SU-DHL-6 (cell line): ENCODE data around the gene CTU2.
A peak's percentile ranks its signal among the peaks of the same experiment; 100 is the strongest.

ENCODE experiments used
- H2AFZ ChIP-seq: fragments of 200-600 bp; sonication (generic); 2 replicates; pipeline ENCODE4 v1.6.1; 2014; ENCODE audit warnings: low read depth, mild to moderate bottlenecking, moderate library complexity, mixed read lengths, antibody characterized with exemption, low read length; ENCODE audit not compliant: severe bottlenecking
- H3F3A ChIP-seq: fragments of 200-600 bp; shearing (Covaris generic); 2 replicates; pipeline ENCODE4 v1.6.0; 2016; ENCODE audit warnings: antibody characterized with exemption, mild to moderate bottlenecking; ENCODE audit not compliant: insufficient read depth
- H3K27ac ChIP-seq: fragments of 200-600 bp; sonication (generic); 2 replicates; pipeline ENCODE4 v1.5.1; 2016; ENCODE audit warnings: low read depth, mild to moderate bottlenecking, low read length, moderate library complexity, mixed read lengths
- H3K27me3 ChIP-seq: fragments of 200-600 bp; sonication (generic), shearing (Covaris generic); 2 replicates; pipeline ENCODE4 v1.6.0; 2014; ENCODE audit warnings: mild to moderate bottlenecking, low read length
- H3K36me3 ChIP-seq: fragments of 200-600 bp; sonication (generic); 2 replicates; pipeline ENCODE4 v1.6.1; 2014; ENCODE audit warnings: mild to moderate bottlenecking, low read length, mixed read lengths
- H3K4me2 ChIP-seq: fragments of 300-600, 200-600 bp; shearing (Covaris generic), sonication (generic); 2 replicates; pipeline ENCODE4 v1.6.0; 2014; ENCODE audit warnings: low read length, low read depth, mild to moderate bottlenecking; ENCODE audit not compliant: poor library complexity, severe bottlenecking
- H3K4me3 ChIP-seq: fragments of 200-600 bp; sonication (generic); 2 replicates; pipeline ENCODE4 v1.5.1; 2014; ENCODE audit warnings: antibody characterized with exemption, low read length, mild to moderate bottlenecking, mixed read lengths; ENCODE audit not compliant: insufficient read depth, poor library complexity, severe bottlenecking
- H3K79me2 ChIP-seq: fragments of 200-600 bp; sonication (generic); 2 replicates; pipeline ENCODE4 v1.6.1; 2014; ENCODE audit warnings: mild to moderate bottlenecking, low read length, moderate library complexity; ENCODE audit not compliant: insufficient read depth
- H3K9ac ChIP-seq: fragments of 200-600 bp; sonication (generic); 2 replicates; pipeline ENCODE4 v1.7.0; 2014; ENCODE audit warnings: mild to moderate bottlenecking, low read length
- H3K9me2 ChIP-seq: fragments of 200-600 bp; sonication (generic); replicated peaks from 2 replicates; pipeline ENCODE4 v1.6.1; 2014; ENCODE audit warnings: low read length; ENCODE audit not compliant: insufficient read depth
- H3K9me3 ChIP-seq: fragments of 200-600 bp; sonication (generic); 2 replicates; pipeline ENCODE4 v1.6.1; 2014; ENCODE audit warnings: low read length, mixed read lengths; ENCODE audit not compliant: insufficient read depth
- H4K20me1 ChIP-seq: fragments of 200-600 bp; sonication (generic); 2 replicates; pipeline ENCODE4 v1.6.1; 2014; ENCODE audit warnings: low read depth, mild to moderate bottlenecking, antibody characterized with exemption, low read length, moderate library complexity, mixed read lengths
- EZH2phosphoT487 ChIP-seq: fragments of 200-600 bp; sonication (generic), shearing (Covaris generic); conservative IDR thresholded peaks from 2 replicates; pipeline ENCODE4 v1.6.1; 2018; ENCODE audit warnings: mild to moderate bottlenecking, antibody characterized with exemption, low read length, moderate library complexity, mixed read lengths
- TF ChIP-seq, protein P1 (sequence below): fragments of 200-600 bp; sonication (generic); IDR thresholded peaks from one replicate; pipeline ENCODE4 v1.5.1; 2017; ENCODE audit warnings: antibody characterized with exemption, mild to moderate bottlenecking, low read length, moderate library complexity; ENCODE audit not compliant: insufficient read depth, poor library complexity, severe bottlenecking

CTU2 gene

DNA sequence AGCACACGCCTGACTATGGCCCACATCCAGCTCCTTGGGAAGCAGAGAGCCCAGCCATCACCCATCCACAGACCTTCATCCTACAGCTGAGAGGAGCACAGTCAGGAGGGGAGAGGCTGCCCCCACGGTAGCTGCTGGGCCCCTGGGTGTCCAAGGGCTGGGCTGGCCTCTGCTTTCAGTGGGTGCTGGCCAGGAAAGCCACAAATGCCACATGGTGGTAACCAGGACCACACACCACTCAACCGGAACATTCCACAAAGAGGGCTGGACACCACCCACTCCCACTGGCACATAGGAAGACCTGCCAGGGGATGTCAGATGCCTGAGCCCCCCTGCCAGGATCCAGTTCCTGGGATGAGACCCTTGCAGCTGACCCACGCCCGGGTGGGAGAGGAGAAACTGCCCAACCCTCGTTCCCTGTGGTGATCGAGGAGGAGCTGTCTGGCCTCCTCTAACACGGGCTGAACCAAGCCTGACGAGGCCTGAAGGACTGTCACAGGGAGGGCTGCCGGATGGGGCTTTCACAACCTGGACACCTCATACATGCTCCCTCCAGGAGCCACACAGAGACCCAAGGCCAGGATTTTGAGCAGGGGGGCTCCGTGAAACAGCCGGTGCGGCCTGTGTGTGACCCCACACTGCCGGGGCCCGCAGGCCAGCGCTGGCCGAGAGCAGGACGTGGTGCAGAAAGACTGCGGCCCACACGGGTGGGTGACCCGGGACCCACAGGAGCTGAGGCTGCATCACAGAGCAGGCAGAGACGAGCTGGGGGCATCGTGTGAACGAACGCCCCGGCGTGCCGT is 48.0 kb downstream of the CTU2 start:
- Histone ChIP-seq H4K20me1 (no peaks in the 10 kb centered on the region), H3K36me3 (no peaks in the 10 kb centered on the region), H3K9me3 (no peaks in the 10 kb centered on the region), H3K27me3 (no peaks in the 10 kb centered on the region), H3K9ac (no peak overlapping the region), H3K4me3 (no peak overlapping the region), H3K27ac (no peak overlapping the region), H3K4me2 (no peak overlapping the region), H3K79me2 (no peaks in the 10 kb centered on the region), H3F3A (no peaks in the 10 kb centered on the region), H3K9me2 (no peaks in the 10 kb centered on the region), H2AFZ (no peak overlapping the region)
- TF ChIP-seq, protein P1, sequence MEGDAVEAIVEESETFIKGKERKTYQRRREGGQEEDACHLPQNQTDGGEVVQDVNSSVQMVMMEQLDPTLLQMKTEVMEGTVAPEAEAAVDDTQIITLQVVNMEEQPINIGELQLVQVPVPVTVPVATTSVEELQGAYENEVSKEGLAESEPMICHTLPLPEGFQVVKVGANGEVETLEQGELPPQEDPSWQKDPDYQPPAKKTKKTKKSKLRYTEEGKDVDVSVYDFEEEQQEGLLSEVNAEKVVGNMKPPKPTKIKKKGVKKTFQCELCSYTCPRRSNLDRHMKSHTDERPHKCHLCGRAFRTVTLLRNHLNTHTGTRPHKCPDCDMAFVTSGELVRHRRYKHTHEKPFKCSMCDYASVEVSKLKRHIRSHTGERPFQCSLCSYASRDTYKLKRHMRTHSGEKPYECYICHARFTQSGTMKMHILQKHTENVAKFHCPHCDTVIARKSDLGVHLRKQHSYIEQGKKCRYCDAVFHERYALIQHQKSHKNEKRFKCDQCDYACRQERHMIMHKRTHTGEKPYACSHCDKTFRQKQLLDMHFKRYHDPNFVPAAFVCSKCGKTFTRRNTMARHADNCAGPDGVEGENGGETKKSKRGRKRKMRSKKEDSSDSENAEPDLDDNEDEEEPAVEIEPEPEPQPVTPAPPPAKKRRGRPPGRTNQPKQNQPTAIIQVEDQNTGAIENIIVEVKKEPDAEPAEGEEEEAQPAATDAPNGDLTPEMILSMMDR: no peak
- no peak for TF ChIP-seq EZH2phosphoT487

- Histone ChIP-seq H3K27me3 (no peaks in the 10 kb centered on the region), H2AFZ (no peak overlapping the region), H3K4me3 (no peak overlapping the region), H3K9me3 (no peaks in the 10 kb centered on the region), H3K9ac (no peak overlapping the region), H3K79me2 (no peaks in the 10 kb centered on the region), H3K9me2 (no peaks in the 10 kb centered on the region), H3K4me2 (no peak overlapping the region), H3K27ac (no peak overlapping the region), H3F3A (no peaks in the 10 kb centered on the region), H3K36me3 (no peaks in the 10 kb centered on the region), H4K20me1 (no peaks in the 10 kb centered on the region)
- TF ChIP-seq, protein P1: peak; percentile 64
- no peak for TF ChIP-seq EZH2phosphoT487
Measured at GRCh38 chr16:88754912-88755744, 48.8 kb downstream of the CTU2 start.

GRCh38 chr16:88755745-88756443 is 49.6 kb downstream of the CTU2 start:
- H3K79me2 ChIP-seq: no peaks in the 10 kb centered on the region
- H3K9me3 ChIP-seq: no peaks in the 10 kb centered on the region
- no peaks in the 10 kb centered on the region for H3K27me3 ChIP-seq
- no peaks in the 10 kb centered on the region for H3K36me3 ChIP-seq
- H3K27ac ChIP-seq: no peak overlapping the region
- no peaks in the 10 kb centered on the region for H4K20me1 ChIP-seq
- H3K4me2 ChIP-seq: no peak overlapping the region
- no peaks in the 10 kb centered on the region for H3F3A ChIP-seq
- TF ChIP-seq, protein P1: no peak
- TF ChIP-seq EZH2phosphoT487: no peak
- no peak overlapping the region for H3K9ac ChIP-seq
- no peak overlapping the region for H2AFZ ChIP-seq
- H3K4me3 ChIP-seq: no peak overlapping the region
- H3K9me2 ChIP-seq: no peaks in the 10 kb centered on the region
